Panc1 (cell line): ENCODE results near the gene VASH2. TPM values are rescaled to one million over a fixed set of nuclear protein-coding genes. Genes with fewer than 3 reads are reported as not detected.
"Not testable (repeated sequence)": the region's sequence is repeated elsewhere in the genome, so short reads cannot be mapped to it uniquely, and the experiment has no call there.

ENCODE experiments used
- ATAC-seq: fragments of 200-7000 bp; cut with Tn5 transposase; 2 replicates; pipeline ENCODE4 v1.9.1; 2020; ENCODE audit warnings: mild to moderate bottlenecking, moderate library complexity
- BruUV-seq: library from RNA; stranded (reverse); fragments of 400-500 nt; replicated peaks from 2 replicates; lab custom pipeline; 2021; lab: Mats Ljungman, UMichigan
- CTCF ChIA-PET: fragments of 300-600 bp; sonication (Branson Sonifier 250); formaldehyde crosslinking; loops from one replicate; lab custom pipeline; 2022; ENCODE audit warnings: antibody characterized with exemption; lab: Charles Lee
- POLR2A ChIA-PET: fragments of 300-600 bp; sonication (Branson Sonifier 250); formaldehyde crosslinking; loops from one replicate; lab custom pipeline; 2022; ENCODE audit warnings: antibody characterized with exemption; lab: Charles Lee
- DNase-seq: peaks from one replicate; pipeline ENCODE4 v3.0.0-alpha.2; 2010; ENCODE audit warnings: low read depth, low spot score
- H3K27ac ChIP-seq: 2 replicates; pipeline ENCODE4 v1.5.1; 2011; ENCODE audit warnings: mild to moderate bottlenecking, low read length, inconsistent platforms
- H3K27me3 ChIP-seq: fragments of 200-500 bp; sonication (Bioruptor generic); 2 replicates; pipeline ENCODE4 v1.6.0; 2014; ENCODE audit warnings: low read length, inconsistent platforms; ENCODE audit not compliant: control insufficient read depth, insufficient read depth
- H3K36me3 ChIP-seq: fragments of 200-500 bp; sonication (Bioruptor generic); 2 replicates; pipeline ENCODE4 v1.5.1; 2014; ENCODE audit warnings: inconsistent platforms, mild to moderate bottlenecking, low read length, moderate library complexity; ENCODE audit not compliant: control insufficient read depth, insufficient read depth
- H3K4me1 ChIP-seq: 2 replicates; pipeline ENCODE4 v1.5.1; 2011; ENCODE audit warnings: inconsistent platforms, mild to moderate bottlenecking, low read length, moderate library complexity; ENCODE audit not compliant: control insufficient read depth, insufficient read depth
- H3K4me3 ChIP-seq, 2 experiments: 2 replicates each; pipeline ENCODE4 v1.5.1; 2011 to 2012; ENCODE audit warnings: low read depth in 2 of 2, low read length in 2 of 2, mild to moderate bottlenecking in 2 of 2, inconsistent platforms in 1 of 2, moderate library complexity in 1 of 2
- H3K9me3 ChIP-seq: fragments of 200-500 bp; sonication (Bioruptor generic); 2 replicates; pipeline ENCODE4 v1.5.1; 2014; ENCODE audit warnings: low read depth, mild to moderate bottlenecking, inconsistent platforms, low read length, moderate library complexity; ENCODE audit not compliant: control insufficient read depth, insufficient read depth
- CTCF ChIP-seq: fragments of 450-650 bp; IDR thresholded peaks from 2 replicates; pipeline ENCODE4 v1.5.1; 2017; ENCODE audit warnings: mild to moderate bottlenecking
- POLR2AphosphoS5 ChIP-seq: IDR thresholded peaks from 2 replicates; pipeline ENCODE4 v1.6.1; 2012; ENCODE audit warnings: mild to moderate bottlenecking, low read depth, low read length, moderate library complexity
- REST ChIP-seq, 2 experiments: IDR thresholded peaks; 2 replicates each; pipeline ENCODE4 v1.6.1; 2011 to 2012; ENCODE audit warnings: low read depth in 2 of 2, control low read depth in 1 of 2, low read length in 1 of 2, mild to moderate bottlenecking in 1 of 2, moderate library complexity in 1 of 2; ENCODE audit not compliant: insufficient read depth in 1 of 2
- SIN3A ChIP-seq: IDR thresholded peaks from 2 replicates; pipeline ENCODE4 v1.6.1; 2012; ENCODE audit warnings: low read depth, mild to moderate bottlenecking, low read length, moderate library complexity, borderline replicate concordance; ENCODE audit not compliant: insufficient read depth
- TCF7L2 ChIP-seq: IDR thresholded peaks from 2 replicates; pipeline ENCODE4 v1.6.1; 2011; ENCODE audit warnings: mild to moderate bottlenecking, low read depth, low read length, inconsistent platforms
- in situ Hi-C: cut with HindIII; loops from 2 replicates; pipeline ENCODE4 v1.10.0; 2016; ENCODE audit warnings: low sequenced_read_pairs, low pct_unique_long_range_greater_than_20kb
- intact Hi-C: fragments of 100-400 bp; cut with micrococcal nuclease; formaldehyde crosslinking; loops from one replicate; pipeline ENCODE4 v1.10.0; 2022; ENCODE audit not compliant: unreplicated experiment
- total RNA-seq: library from RNA; stranded (reverse); gene quantifications from one replicate; pipeline ENCODE4 v1.2.1, GENCODE V29; 2021; ENCODE audit not compliant: unreplicated experiment

Gene VASH2
- total RNA-seq, 1 experiment from 2014 or later: 1.7 TPM

GRCh38 chr1:212914110-212914509 lies 36.2 kb upstream of the VASH2 start:
- H3K27me3 ChIP-seq, H3K36me3 ChIP-seq, CTCF ChIA-PET, H3K4me3 ChIP-seq, H3K27ac ChIP-seq, in situ Hi-C loops, POLR2A ChIA-PET, intact Hi-C loops, DNase-seq, BruUV-seq, H3K4me1 ChIP-seq, ATAC-seq, H3K9me3 ChIP-seq: not testable (repeated sequence)

DNA sequence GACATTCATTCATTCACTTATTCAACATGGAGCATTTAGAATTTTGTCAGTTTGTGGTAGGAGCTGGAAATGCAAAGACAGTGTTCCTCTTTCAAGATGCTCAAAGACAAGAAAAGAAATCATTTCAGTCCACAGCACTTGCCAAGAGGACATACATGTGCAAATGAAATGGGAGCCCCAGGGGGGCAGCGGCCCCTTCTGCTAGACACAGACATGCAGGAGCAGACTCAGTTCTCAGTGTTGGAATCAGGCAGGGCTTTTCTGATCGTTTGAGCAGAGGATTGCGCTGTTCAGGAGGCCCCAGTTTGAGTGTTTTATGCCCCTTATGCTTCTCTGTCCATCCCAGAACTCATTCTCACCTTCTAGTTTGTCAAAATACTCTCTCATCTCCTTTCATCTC lies 35.6 kb upstream of the VASH2 start:
- no peak overlapping the region for H3K4me3 ChIP-seq
- CTCF ChIA-PET: no interaction called here
- H3K36me3 ChIP-seq: no peaks in the 10 kb centered on the region
- H3K27me3 ChIP-seq: no peaks in the 10 kb centered on the region
- no peak for DNase-seq
- H3K9me3 ChIP-seq: no peaks in the 10 kb centered on the region
- POLR2A ChIA-PET: no interaction called here
- no peak for ATAC-seq
- BruUV-seq: no TSS peak
- no peak overlapping the region for H3K27ac ChIP-seq
- no peaks in the 10 kb centered on the region for H3K4me1 ChIP-seq
- in situ Hi-C loops (no loop called here), intact Hi-C loops (no loop called here)
- TF ChIP-seq TCF7L2 (no peak), REST (IDR thresholded peaks at IDR 0.05; ENCODE audit: insufficient read depth in 1 of 2, low read depth in 2 of 2, low read length in 1 of 2) (no peak), SIN3A (no peak), CTCF (no peak), POLR2AphosphoS5 (no peak)

DNA sequence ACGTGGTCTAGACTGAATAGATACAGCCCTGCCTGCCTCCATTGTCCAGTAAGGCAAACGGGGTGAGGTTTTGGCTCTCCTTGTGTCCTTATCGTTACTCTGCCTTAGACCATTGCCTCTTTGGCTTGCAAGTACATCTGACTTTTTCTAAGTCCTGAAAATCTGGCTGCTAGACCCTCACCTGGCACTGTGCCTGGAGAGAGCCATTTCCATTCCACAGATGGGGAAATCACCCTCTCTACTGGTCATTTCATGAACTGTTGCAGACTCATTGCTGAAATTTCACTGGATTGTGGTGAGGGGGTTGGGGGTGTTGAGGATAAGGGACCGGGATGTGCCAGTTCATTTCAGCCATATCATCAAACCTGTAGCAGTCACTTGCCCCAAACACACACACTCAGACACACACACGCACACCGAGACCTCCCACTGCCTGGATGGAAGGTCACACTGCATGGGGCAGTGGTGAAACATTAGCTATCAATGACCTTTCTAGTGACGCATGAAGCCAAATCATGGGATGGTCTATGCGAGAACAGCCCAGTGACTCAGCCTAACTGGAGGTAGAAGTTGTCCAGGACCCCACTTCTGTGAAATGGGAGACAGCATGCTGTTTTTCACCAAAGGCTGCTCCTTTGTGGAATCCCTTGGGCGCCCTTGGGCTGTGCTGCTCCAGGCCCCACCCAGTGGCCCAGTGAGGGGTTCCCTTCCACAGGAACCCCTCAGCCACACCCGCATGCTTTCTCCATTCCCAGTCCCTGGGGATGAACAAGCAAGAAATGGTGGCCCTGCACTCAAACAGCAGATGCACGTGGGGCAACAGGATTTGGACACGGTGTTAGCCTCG lies 34.9 kb upstream of the VASH2 start:
- no peak for DNase-seq
- Histone ChIP-seq H3K27me3 (no peaks in the 10 kb centered on the region), H3K4me1 (no peaks in the 10 kb centered on the region), H3K4me3 (no peak overlapping the region), H3K36me3 (no peaks in the 10 kb centered on the region), H3K9me3 (no peaks in the 10 kb centered on the region), H3K27ac (no peak overlapping the region)
- TF ChIP-seq SIN3A: no peak
- TF ChIP-seq CTCF: peak; percentile 34
- ChIA-PET POLR2A (no interaction called here), CTCF (no interaction called here)
- no peak for ATAC-seq
- intact Hi-C loops (no loop called here), in situ Hi-C loops (no loop called here)
- no TSS peak for BruUV-seq
